ENCODE results near the gene VPS13D.

DNA sequence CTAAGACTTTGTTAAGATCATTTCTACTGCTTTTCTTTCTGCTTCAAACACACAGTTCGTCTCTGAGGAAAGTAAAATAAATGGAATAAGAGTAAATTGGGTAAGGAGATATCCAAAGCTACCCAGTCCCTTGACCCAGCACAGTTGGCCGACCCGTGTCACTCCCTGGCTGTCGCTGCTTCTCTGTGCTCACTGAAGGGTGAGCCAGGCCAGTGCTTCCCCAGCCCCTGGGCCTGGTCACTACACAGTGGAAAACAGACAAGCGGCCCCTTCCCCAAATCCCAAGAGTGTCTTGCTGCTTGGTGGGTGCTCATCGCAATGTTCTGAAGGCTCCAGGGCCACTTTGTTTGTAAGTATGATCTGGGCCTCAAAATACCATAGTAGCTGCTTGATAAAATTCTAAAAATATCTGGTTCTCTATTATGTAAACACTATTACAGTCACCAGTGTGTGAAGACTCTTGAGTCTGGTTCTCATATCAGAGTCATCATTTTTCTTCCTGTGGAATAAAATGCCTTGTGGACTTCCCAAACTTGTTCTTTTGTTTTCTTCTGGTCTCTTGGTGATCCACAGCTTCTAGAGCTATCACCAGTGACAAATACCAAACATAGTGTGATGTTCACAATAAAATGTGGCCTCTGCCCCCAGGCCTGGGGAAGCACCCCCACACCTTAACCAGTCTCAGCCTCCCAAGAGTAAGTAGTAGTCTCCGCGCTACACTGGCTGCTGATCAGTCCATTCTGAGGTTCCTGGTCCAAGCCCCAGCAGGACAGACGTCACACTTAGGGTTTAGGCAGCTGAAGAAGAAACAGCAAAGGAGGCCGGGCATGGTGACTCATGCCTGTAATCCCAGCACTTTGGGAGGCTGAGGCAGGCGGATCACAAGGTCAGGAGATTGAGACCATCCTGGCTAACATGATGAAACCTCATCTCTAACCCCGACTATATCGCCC is 282.0 kb downstream of the VPS13D start:
- TF ChIP-seq CTCF (IDR thresholded peaks at IDR 0.05; ENCODE audit: borderline replicate concordance, extremely low read depth, low read length, poor library complexity, severe bottlenecking) (no peak), EZH2 (IDR thresholded peaks at IDR 0.05; ENCODE audit: borderline replicate concordance, low read depth, low read length, severe bottlenecking) (no peak)
